GM12878 (cell line): ENCODE results near the gene SORCS2. TPM values are rescaled to one million over a fixed set of nuclear protein-coding genes. Genes with fewer than 3 reads are reported as not detected.

Experiments
- ATAC-seq: fragments of 200-7000 bp; cut with Tn5 transposase; 3 replicates; pipeline ENCODE4 v1.9.1; 2020; ENCODE audit warnings: mild to moderate bottlenecking, moderate library complexity
- BruUV-seq: library from RNA; stranded (reverse); fragments of 400-500 nt; replicated peaks from 2 replicates; lab custom pipeline; 2021; lab: Mats Ljungman, UMichigan
- CTCF ChIA-PET: fragments of 300-600 bp; sonication (Branson Sonifier 250); formaldehyde crosslinking; extraction: SDS; loops from one replicate; lab custom pipeline; 2021; ENCODE audit warnings: inconsistent platforms; lab: Yijun Ruan, JAX
- POLR2A ChIA-PET: fragments of 350-600 bp; formaldehyde crosslinking; extraction: SDS; loops from one replicate; lab custom pipeline; 2021; ENCODE audit warnings: inconsistent platforms; lab: Charles Lee
- RAD21 ChIA-PET: fragments of 300-600 bp; sonication (Branson Sonifier 250); formaldehyde crosslinking; loops from one replicate; lab custom pipeline; 2023; ENCODE audit warnings: antibody characterized with exemption; ENCODE audit not compliant: unreplicated experiment; lab: Charles Lee
- SMC1A ChIA-PET: fragments of 300-600 bp; sonication (Branson Sonifier 250); formaldehyde crosslinking; loops from one replicate; lab custom pipeline; 2023; ENCODE audit not compliant: unreplicated experiment, uncharacterized antibody; lab: Charles Lee
- DNase-seq: peaks from one replicate; pipeline ENCODE4 v3.0.0-alpha.2; 2011; ENCODE audit warnings: low read depth, low spot score
- FAIRE-seq: peaks from 3 replicates; lab custom pipeline; 2011; peaks lifted over from hg19 to GRCh38; lab: Jason Lieb, UNC
- H2AFZ ChIP-seq: 2 replicates; pipeline ENCODE4 v1.6.0; 2011; ENCODE audit warnings: low read depth, low read length, control low read depth; ENCODE audit not compliant: control insufficient read depth
- H3K27ac ChIP-seq: 2 replicates; pipeline ENCODE4 v1.5.1; 2011; ENCODE audit warnings: control low read depth; ENCODE audit not compliant: control insufficient read depth, insufficient read depth
- H3K27me3 ChIP-seq, 2 experiments: replicated peaks in 1 of 2; 2 replicates each; pipeline versions ENCODE4 v1.6.0 to v1.6.1; 2011; ENCODE audit warnings: low read length in 1 of 2; ENCODE audit not compliant: control insufficient read depth in 2 of 2, insufficient read depth in 2 of 2
- H3K36me3 ChIP-seq, 2 experiments: 2 replicates each; pipeline ENCODE4 v1.5.1; 2011; ENCODE audit warnings: low read length in 1 of 2; ENCODE audit not compliant: control insufficient read depth in 2 of 2, insufficient read depth in 2 of 2
- H3K4me1 ChIP-seq: 2 replicates; pipeline ENCODE4 v1.6.1; 2011; ENCODE audit warnings: mild to moderate bottlenecking, low read length, moderate library complexity, mixed read lengths; ENCODE audit not compliant: control insufficient read depth, insufficient read depth
- H3K4me2 ChIP-seq: 2 replicates; pipeline ENCODE4 v1.6.0; 2011; ENCODE audit warnings: control low read depth; ENCODE audit not compliant: control insufficient read depth, insufficient read depth
- H3K4me3 ChIP-seq: fragments of 200-600 bp; sonication (generic); 2 replicates; pipeline ENCODE4 v1.5.1; 2016
- H3K79me2 ChIP-seq: 2 replicates; pipeline ENCODE4 v1.6.0; 2011; ENCODE audit warnings: low read length; ENCODE audit not compliant: control insufficient read depth, insufficient read depth
- H3K9ac ChIP-seq: 2 replicates; pipeline ENCODE4 v1.8.0; 2011; ENCODE audit warnings: low read length, control low read depth, mixed read lengths; ENCODE audit not compliant: control insufficient read depth, insufficient read depth
- H3K9me3 ChIP-seq: replicated peaks from 3 replicates; pipeline ENCODE4 v1.5.1; 2011; ENCODE audit warnings: mild to moderate bottlenecking, low read length; ENCODE audit not compliant: control insufficient read depth, insufficient read depth
- H4K20me1 ChIP-seq: 2 replicates; pipeline ENCODE4 v1.6.0; 2011; ENCODE audit not compliant: control insufficient read depth, insufficient read depth
- BHLHE40 ChIP-seq, 2 experiments: fragments of 450-650 bp in 1 of 2; IDR thresholded peaks; 2 replicates each; pipeline ENCODE4 v1.6.1; 2011 to 2017; ENCODE audit warnings: low read depth in 2 of 2, borderline replicate concordance in 1 of 2, improper control_type of control experiment in 1 of 2, low read length in 1 of 2, mild to moderate bottlenecking in 1 of 2
- CHD4 ChIP-seq: fragments of 200-600 bp; sonication (generic); IDR thresholded peaks from 2 replicates; pipeline ENCODE4 v1.6.1; 2016; ENCODE audit warnings: mild to moderate bottlenecking
- EGR1 ChIP-seq, 2 experiments: IDR thresholded peaks; 1 replicate in 1 of 2; 2 replicates in 1 of 2; pipeline ENCODE4 v1.6.1; 2011 to 2012; ENCODE audit warnings: low read depth in 2 of 2, low read length in 2 of 2, borderline replicate concordance in 1 of 2, mild to moderate bottlenecking in 1 of 2, moderate library complexity in 1 of 2
- FOXK2 ChIP-seq: fragments of 450-650 bp; IDR thresholded peaks from 2 replicates; pipeline ENCODE4 v1.6.1; 2017; ENCODE audit warnings: mild to moderate bottlenecking, moderate library complexity
- GABPA ChIP-seq: IDR thresholded peaks from 2 replicates; pipeline ENCODE4 v1.6.1; 2014; ENCODE audit warnings: antibody characterized with exemption, low read depth, mild to moderate bottlenecking, inconsistent platforms
- IRF3 ChIP-seq: fragments of 450-650 bp; IDR thresholded peaks from 2 replicates; pipeline ENCODE4 v1.6.1; 2014; ENCODE audit warnings: mild to moderate bottlenecking
- POLR2A ChIP-seq: IDR thresholded peaks from 2 replicates; pipeline ENCODE4 v1.6.1; 2011; ENCODE audit warnings: low read depth, mild to moderate bottlenecking, low read length
- RFX5 ChIP-seq: IDR thresholded peaks from 2 replicates; pipeline ENCODE4 v1.6.1; 2011; ENCODE audit warnings: low read depth, low read length, improper control_type of control experiment
- STAT1 ChIP-seq: fragments of 450-650 bp; conservative IDR thresholded peaks from 2 replicates; pipeline ENCODE4 v1.6.1; 2014; ENCODE audit warnings: antibody characterized with exemption, mild to moderate bottlenecking
- TCF3 ChIP-seq: IDR thresholded peaks from 2 replicates; pipeline ENCODE4 v1.6.1; 2012; ENCODE audit warnings: low read depth, mild to moderate bottlenecking, low read length, borderline replicate concordance; ENCODE audit not compliant: insufficient read depth
- ZNF217 ChIP-seq: fragments of 450-650 bp; IDR thresholded peaks from 2 replicates; pipeline ENCODE4 v1.6.1; 2017; ENCODE audit warnings: antibody characterized with exemption, mild to moderate bottlenecking
- ZNF24 ChIP-seq: fragments of 450-650 bp; IDR thresholded peaks from 2 replicates; pipeline ENCODE4 v1.6.1; 2017; ENCODE audit warnings: antibody characterized with exemption, mild to moderate bottlenecking
- ZNF274 ChIP-seq: IDR thresholded peaks from one replicate; pipeline ENCODE4 v1.8.0; 2011; ENCODE audit not compliant: insufficient read length, insufficient read depth
- ZNF622 ChIP-seq: fragments of 450-650 bp; IDR thresholded peaks from 2 replicates; pipeline ENCODE4 v1.6.1; 2017; ENCODE audit warnings: mild to moderate bottlenecking, inconsistent platforms
- ZSCAN29 ChIP-seq: fragments of 450-650 bp; IDR thresholded peaks from 2 replicates; pipeline ENCODE4 v1.6.1; 2017; ENCODE audit warnings: mild to moderate bottlenecking, moderate library complexity
- WGBS: methylation state at CpG from one replicate; pipeline ENCODE4 v1.1.6; 2016; ENCODE audit warnings: low lambda C conversion rate; ENCODE audit not compliant: insufficient replicate concordance, insufficient coverage; ENCODE audit errors: missing lambda C conversion rate; 5-methylcytosine and 5-hydroxymethylcytosine counted together
- in situ Hi-C: fragments of 300-500 bp; cut with MboI; formaldehyde crosslinking; loops from 9 replicates; pipeline ENCODE4 v1.14.3; 2018; ENCODE audit warnings: mixed read lengths
- intact Hi-C: fragments of 100-400 bp; cut with micrococcal nuclease; formaldehyde crosslinking; loops from one replicate; pipeline ENCODE4 v1.14.2; 2022; ENCODE audit not compliant: unreplicated experiment
- polyA plus RNA-seq, 11 experiments: library from polyadenylated mRNA; depleted of rRNA in 4 of 11; unstranded in 6 of 11; stranded (reverse) in 5 of 11; fragments of >200 nt; fragmentation: Nextera tagmentation in 4 of 11; fragmentation: Illumina TruSeq in 1 of 11; extraction: Ambion mirVana in 4 of 11; extraction: Trizol in 1 of 11; gene quantifications; 1 replicate in 1 of 11; 2 replicates in 10 of 11; pipeline versions ENCODE4 v1.2.1 to v1.2.3, GENCODE V29; 2011 to 2016; ENCODE audit warnings: inconsistent platforms in 2 of 11, missing spikeins in 2 of 11, low read depth in 1 of 11
- total RNA-seq, 4 experiments: library from RNA; depleted of rRNA in 3 of 4; stranded (reverse); fragments of >200 nt in 3 of 4; fragmentation: Illumina TruSeq in 1 of 4; extraction: Trizol in 1 of 4; gene quantifications; 2 replicates each; pipeline versions ENCODE4 v1.2.1 to v1.2.3, GENCODE V29; 2013 to 2021
- TF ChIP-seq, protein P1 (sequence below): fragments of 450-650 bp; IDR thresholded peaks from 2 replicates; pipeline ENCODE4 v1.6.1; 2016; ENCODE audit warnings: mild to moderate bottlenecking
- TF ChIP-seq, protein P2 (sequence below): IDR thresholded peaks from 2 replicates; pipeline ENCODE4 v1.6.1; 2012; ENCODE audit warnings: low read depth, low read length, improper control_type of control experiment

The SORCS2 gene
- total and polyA plus RNA-seq, 10 of the 15 experiments (the other 5 are each of a cell fraction or from before 2014, with no cell fraction given) = 0.01 to 0.15 (median 0.05) TPM; not detected in 5

- POLR2A ChIA-PET = no interaction called here
- H3K9me3 ChIP-seq = no peaks in the 10 kb centered on the region
- TF ChIP-seq FOXK2 (no peak), ZNF274 (no peak), EGR1 (IDR thresholded peaks at IDR 0.05; ENCODE audit: borderline replicate concordance in 1 of 2, low read depth in 2 of 2, low read length in 2 of 2) (no peak), ZNF622 (no peak), BHLHE40 (IDR thresholded peaks at IDR 0.05; ENCODE audit: borderline replicate concordance in 1 of 2, low read depth in 2 of 2, low read length in 1 of 2) (no peak)
- TF ChIP-seq, all 136 proteins: peak for 0
- DNase-seq (no peak), FAIRE-seq (no peak), ATAC-seq (no peak)
- H3K36me3 ChIP-seq = no peaks in the 10 kb centered on the region
- CTCF ChIA-PET = no interaction called here
- no peaks in the 10 kb centered on the region for H3K4me1 ChIP-seq
- no peaks in the 10 kb centered on the region for H3K79me2 ChIP-seq
- intact Hi-C loops (no loop called here), in situ Hi-C loops (no loop called here)
- 29% methylated on average over 16 of the region's 16 CpGs for WGBS
- H3K9ac ChIP-seq = no peak overlapping the region
- no peaks in the 10 kb centered on the region; a peak in 2 of 4 replicates for H3K27me3 ChIP-seq
- no TSS peak for BruUV-seq
- H3K4me2 ChIP-seq = no peak overlapping the region
- H3K27ac ChIP-seq = no peak overlapping the region
- H2AFZ ChIP-seq = no peak overlapping the region
- no peaks in the 10 kb centered on the region for H4K20me1 ChIP-seq
- RAD21 ChIA-PET = no interaction called here
- SMC1A ChIA-PET = no interaction called here
- no peak overlapping the region for H3K4me3 ChIP-seq
Observed at GRCh38 chr4:7457201-7458065, 265.1 kb downstream of the SORCS2 start.

DNA sequence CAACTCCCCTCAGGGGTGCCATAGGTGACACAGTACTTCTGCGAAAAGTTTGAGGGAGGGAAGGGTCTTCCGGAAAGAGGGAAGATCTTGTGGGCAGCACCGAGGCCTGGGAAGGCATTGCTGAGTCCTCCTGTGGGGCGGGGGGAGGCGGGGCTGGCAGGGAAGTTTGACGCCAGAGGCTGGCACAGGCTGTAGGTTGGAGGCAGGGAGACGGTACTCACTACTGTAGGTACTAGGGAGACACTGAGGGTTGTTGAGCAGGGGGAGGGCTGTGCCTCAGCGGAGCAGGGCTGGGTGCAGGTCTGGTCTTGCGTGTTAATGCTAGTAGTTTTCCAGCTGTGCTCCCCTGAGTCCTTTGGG, 265.7 kb downstream of the SORCS2 start:
- H3K4me1 ChIP-seq = no peaks in the 10 kb centered on the region
- no peak overlapping the region for H3K4me3 ChIP-seq
- in situ Hi-C loops = no loop called here
- ChIA-PET SMC1A (no interaction called here), RAD21 (no interaction called here), POLR2A (no interaction called here)
- intact Hi-C loops = no loop called here
- no peak overlapping the region for H3K4me2 ChIP-seq
- H3K79me2 ChIP-seq = no peaks in the 10 kb centered on the region
- TF ChIP-seq, protein P1, sequence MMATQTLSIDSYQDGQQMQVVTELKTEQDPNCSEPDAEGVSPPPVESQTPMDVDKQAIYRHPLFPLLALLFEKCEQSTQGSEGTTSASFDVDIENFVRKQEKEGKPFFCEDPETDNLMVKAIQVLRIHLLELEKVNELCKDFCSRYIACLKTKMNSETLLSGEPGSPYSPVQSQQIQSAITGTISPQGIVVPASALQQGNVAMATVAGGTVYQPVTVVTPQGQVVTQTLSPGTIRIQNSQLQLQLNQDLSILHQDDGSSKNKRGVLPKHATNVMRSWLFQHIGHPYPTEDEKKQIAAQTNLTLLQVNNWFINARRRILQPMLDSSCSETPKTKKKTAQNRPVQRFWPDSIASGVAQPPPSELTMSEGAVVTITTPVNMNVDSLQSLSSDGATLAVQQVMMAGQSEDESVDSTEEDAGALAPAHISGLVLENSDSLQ = no peak
- TF ChIP-seq STAT1 (no peak), CHD4 (no peak), TCF3 (no peak), ZNF24 (no peak), RFX5 (no peak), ZSCAN29 (no peak), ZNF217 (no peak), IRF3 (no peak), GABPA (no peak), POLR2A (no peak)
- TF ChIP-seq, protein P2, sequence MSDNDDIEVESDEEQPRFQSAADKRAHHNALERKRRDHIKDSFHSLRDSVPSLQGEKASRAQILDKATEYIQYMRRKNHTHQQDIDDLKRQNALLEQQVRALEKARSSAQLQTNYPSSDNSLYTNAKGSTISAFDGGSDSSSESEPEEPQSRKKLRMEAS = no peak
- TF ChIP-seq, all 136 proteins: peak for 0
- 26% methylated on average over 9 of the region's 9 CpGs for WGBS
- Histone ChIP-seq H3K9ac (no peak overlapping the region), H3K27ac (no peak overlapping the region), H3K27me3 (no peaks in the 10 kb centered on the region; a peak in 2 of 4 replicates), H4K20me1 (no peaks in the 10 kb centered on the region), H3K36me3 (no peaks in the 10 kb centered on the region), H3K9me3 (no peaks in the 10 kb centered on the region), H2AFZ (no peak overlapping the region)
- CTCF ChIA-PET = no interaction called here
- no TSS peak for BruUV-seq
- FAIRE-seq (no peak), ATAC-seq (no peak), DNase-seq (no peak)
